Activated naive CD4-positive, alpha-beta T cell treated with anti-CD3 and anti-CD28 coated beads, Interleukin-2, amount 50 U/mL, for 16 hours (primary cell): Measurements from ENCODE around the gene PSTPIP1.

ENCODE experiments used
- DNase-seq: peaks from one replicate; pipeline ENCODE4 v3.0.0-alpha.2; 2020

Gene PSTPIP1

DNA sequence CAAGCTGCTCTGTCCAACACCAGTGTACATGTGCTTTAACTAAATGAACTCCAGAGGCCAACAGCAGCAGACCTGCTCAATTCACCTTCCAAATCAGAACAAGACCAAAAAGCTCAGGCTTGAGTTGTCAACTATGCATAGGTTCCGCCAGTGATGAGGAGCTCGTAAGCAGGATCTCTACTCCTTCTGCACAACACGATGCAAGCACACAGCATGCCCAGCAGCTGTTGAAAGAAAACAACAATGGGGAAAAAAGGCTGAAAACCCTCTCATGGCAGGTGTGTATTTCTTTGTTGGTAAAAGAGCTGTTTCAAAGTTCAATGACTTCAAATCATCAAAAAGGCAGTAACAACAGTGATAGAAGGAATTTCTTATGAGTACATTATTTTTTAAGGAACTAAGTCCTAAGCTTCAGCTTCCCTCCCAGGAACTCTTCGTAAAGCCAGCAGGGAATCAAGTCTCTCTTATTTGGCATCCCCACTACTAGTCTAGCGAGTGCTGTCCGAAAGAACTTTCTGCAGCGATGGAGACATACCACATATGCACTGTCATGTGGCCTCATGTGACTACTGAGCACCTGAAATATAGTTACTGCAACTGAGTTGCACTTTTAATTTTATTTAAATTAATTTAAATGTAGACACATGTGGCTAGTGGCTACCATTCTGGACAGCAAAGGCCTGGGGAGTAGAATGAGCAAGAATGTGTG is 51.9 kb downstream of the PSTPIP1 start:
- no peak for DNase-seq

DNA sequence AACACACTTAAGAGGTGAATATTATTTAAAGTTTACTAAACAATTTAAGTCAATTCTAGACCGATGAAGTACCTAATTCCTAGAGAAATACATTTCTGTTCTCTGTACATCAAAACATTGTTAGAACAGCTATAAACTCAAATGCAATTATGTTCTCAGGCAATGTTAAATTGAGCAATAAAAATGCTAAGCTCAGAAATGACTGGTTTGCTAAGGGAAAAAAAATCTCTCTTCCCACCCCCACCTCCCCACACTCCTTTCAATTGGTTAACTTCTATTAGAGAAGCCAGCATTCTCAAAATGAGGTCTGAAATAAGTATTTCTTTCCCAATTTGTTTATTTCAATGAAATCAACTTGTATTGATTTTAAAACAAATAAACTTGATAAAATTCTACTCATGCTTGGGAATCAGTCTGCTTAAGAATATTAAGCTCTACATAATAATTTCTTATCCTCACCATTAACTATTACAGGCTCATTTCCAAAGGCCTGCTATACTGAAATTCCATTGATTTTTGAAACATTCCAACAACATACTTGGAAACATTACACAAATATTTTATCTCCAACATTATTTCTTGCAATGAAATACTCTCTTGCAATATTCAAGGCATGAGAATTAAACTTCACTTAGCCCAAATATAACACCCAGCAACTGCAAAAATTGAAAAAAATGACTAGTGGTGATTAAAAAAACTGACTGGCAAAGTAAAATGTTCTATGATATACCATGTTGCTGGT is 53.4 kb downstream of the PSTPIP1 start:
- no peak for DNase-seq

DNA sequence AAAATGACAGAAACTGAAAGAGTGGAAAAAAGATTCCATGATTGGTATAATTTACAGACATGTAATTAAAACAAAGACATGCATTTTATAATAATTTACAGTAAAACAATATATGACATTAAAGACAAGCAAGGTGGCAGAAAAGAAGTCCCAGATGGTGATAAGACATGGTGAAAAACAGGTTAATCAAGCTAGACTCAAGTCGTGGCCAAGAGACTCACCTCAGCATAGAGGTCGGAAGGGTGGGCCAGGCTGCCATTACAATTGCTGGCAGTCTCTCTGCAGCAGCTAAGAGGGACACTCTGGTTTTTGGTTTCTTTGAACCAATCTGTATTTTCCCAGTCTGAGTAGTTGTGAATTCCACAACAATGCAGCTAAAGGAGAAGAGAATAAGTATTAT is 57.6 kb downstream of the PSTPIP1 start:
- no peak for DNase-seq

DNA sequence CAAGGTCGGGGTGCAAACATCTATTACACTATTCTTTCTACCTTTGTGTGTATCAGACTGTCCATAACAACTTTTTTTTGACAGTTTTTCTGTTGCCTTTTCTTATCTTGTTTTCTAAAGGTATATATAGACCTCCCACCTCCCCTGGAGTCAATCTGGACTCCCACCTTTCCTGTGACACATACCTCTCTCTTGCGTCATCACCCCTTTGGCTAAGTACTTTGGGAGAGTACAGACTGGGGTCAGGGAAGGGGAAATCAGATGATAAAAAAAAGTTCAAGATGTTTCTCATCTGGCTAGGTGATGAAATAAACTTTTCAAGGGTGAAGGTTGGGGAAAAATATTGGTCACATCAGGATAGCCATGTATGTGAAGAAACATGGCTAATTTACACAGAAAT is 58.8 kb downstream of the PSTPIP1 start:
- no peak for DNase-seq

DNA sequence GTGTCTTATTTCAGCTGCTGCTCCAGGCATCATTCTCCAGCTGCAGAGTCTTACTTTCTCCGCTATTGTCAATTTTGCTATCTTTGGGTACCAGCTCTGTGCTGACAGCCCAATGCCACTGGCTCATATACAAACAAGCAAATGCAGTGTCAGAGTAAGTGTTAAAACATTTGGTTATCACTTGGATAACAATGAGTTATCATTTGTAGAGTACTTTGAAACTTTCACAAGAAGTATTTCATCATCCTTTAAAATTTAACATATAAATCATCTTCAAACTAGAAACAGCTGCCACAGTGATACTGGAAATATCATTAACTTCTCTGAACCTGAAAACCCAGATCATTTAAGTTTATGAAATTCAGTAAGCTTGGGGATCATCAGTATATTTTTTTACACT is 62.1 kb downstream of the PSTPIP1 start:
- DNase-seq, result no peak

DNA sequence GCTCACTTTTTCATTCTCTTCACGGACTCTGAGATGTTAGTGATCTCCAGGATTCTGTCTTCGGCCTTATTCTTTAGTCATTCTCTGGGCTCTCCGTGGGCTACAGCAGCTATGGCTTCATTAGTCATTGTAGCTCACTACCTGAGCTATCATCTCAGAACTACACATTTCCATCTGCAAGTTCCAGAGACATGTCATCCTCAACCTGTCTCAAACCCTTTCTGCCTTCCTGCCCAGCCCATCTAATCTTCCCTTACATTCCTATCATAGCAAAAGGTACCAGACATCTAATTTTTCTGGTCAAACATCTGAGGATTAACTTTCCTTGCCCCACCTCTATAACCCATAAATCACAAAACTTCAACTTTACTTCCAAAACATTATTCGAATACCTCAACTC is 62.8 kb downstream of the PSTPIP1 start:
- no peak for DNase-seq

DNA sequence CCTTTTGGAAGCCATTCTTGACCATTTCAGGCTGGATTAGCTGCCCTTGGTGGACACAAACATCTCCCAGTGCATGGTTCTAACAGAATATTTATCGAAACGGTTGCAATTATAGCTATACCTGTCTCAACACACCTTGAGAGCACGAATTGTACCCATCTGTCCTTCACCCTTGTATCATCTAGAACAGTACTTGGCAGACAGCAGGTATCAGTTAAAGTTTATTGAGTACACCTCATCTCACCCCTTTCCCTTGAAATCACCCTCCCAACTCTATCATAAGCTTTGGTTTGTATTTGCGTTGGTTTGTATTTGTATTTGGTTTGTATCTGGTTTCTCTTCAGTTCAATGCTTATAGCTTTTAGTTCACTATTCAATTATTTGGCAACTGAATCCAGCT is 63.5 kb downstream of the PSTPIP1 start:
- DNase-seq, result no peak

DNA sequence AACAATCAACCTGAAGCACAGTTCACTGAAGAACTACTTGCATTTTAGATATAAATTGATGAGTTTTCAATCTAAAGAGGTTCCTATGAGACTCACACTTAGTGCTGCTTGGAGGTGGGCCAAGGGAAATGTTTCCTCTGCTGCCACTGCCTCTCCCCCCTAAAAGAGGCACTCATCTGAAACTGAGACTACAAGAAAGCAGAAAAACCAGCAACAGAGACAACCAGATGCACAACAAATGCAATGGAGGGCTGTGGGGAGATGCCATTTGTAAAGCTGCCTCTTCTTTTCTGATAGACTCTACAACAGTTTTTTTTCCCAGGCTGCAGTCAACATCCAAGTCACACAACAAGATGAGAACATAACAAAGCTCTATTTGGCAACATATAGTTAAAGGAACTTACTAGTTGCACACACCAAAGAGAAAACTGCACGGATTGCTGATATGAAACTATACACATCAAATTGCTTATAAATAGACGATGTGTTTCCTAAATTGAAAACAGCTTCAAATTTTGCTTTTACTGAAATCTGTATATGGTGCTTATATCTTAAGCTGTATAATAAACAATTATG is 64.9 kb downstream of the PSTPIP1 start:
- DNase-seq, result no peak

DNA sequence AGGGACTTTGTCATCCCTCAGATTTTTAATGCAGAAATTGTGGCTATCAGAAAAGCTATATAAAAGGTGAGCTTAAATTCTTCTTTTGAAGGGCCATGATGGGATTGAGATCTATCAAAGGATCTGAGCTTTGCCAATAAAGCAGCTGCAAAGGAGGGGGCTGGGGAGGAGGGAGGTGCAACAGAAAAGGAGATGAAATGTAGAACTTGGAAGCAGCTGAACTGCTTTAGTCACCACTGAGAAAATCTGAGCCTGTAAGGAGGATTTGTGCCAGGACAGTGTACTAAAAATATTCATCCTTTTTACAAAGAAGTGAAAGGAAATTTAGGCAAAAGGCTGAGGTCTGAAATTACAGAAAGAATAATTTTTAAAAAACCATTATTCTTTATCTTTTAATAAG is 65.6 kb downstream of the PSTPIP1 start:
- no peak for DNase-seq

DNA sequence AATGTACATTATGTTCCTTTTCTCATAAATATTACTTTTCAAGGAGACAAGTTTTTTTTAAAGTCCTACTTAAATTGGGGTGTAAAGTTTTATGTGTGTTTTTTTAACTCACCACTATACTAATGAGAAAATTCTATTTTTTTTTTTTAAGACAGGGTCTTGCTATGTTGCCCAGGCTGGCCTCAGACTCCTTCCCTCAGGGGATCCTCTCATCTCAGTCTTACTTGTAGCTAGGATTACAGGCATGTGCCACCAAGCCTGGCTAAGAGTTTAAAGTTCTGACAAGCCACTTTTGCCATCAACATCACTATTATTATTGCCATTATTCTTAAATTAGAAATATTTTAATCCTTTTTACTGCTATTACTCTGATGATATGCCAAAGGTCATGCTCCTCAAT is 68.3 kb downstream of the PSTPIP1 start:
- DNase-seq, result no peak

DNA sequence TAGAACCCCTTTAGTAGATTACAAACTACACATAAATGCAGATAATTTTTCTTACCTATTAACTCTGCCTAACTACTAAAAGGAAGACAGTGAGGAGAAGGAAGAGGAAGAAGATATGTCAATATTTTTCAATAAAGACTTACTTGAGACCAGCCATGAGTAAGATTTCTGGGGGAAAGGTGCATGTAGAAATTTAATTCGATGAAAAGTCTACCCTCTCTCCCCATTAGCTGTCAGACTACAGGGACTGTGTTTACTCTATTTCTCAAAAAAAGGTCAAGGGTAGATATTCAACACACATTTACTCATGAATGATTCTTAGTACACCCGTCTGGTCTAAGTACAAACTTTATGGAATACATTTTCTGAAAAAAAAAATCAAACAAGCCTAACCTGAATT is 69.1 kb downstream of the PSTPIP1 start:
- no peak for DNase-seq

DNA sequence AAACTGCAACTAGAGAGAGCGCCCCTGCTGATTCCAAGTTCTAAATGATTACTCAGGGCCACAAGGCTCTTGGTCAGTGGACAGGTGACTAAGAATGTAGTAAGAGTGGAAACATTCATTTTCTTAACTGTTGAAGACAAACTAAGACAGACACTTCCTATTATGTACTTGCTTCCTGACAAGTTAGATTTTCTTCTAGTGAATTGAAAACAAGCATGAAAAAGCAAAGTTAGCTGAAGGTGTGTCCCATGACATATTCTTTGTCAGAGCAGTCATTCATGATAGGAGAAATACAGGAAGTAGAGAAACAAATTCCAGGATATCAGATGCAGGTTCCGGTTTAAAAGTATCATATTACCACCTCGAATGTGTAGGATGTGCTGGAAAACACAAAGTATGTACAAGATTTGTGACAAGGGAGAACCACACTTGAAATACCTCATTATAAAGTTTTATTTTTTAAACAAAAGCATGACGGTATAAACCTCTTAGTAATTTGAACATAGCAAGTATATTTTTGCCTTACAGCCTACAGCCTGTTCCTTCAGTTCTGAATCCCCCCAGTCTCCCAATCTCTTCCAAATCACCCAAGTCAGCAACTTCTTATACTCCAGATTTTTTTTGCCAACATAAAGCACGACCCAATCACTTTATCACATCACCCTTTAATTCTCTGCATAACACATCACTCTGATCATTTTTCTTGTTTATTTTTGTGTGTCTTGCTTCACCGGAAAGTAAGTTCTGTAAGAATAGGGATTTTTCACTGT is 69.8 kb downstream of the PSTPIP1 start:
- no peak for DNase-seq

DNA sequence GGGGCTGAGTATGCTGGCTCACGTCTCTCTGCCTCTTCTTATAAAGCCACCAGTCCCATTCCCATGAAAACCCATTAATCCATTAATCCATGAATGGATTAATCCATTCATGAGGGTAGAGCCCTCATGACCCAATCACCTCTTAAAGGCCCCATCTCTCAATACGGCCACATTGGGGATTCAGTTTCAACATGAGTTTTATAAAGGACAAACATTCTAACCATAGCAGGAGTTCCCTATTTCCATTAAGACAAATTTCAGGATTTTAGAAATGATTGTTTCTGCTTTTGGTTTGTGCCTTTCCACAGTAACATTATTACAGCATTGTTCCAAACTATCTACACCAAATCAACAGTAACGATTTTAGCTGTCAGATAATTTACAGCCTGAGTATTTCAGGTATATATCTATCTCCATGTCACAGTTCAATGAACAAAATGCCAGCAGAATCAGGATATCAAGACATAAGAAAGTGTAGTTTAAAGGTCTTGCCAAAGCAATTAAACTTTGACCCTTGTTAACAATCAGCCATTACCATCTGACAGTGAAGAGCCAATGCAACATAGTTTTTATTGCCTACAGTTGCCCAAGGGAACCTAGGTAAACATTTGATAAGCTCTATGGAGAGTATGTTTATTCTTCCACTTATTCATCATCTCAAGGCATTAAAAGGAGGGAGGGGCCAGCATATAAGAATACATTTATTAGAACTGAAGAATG is 72.2 kb downstream of the PSTPIP1 start:
- no peak for DNase-seq

DNA sequence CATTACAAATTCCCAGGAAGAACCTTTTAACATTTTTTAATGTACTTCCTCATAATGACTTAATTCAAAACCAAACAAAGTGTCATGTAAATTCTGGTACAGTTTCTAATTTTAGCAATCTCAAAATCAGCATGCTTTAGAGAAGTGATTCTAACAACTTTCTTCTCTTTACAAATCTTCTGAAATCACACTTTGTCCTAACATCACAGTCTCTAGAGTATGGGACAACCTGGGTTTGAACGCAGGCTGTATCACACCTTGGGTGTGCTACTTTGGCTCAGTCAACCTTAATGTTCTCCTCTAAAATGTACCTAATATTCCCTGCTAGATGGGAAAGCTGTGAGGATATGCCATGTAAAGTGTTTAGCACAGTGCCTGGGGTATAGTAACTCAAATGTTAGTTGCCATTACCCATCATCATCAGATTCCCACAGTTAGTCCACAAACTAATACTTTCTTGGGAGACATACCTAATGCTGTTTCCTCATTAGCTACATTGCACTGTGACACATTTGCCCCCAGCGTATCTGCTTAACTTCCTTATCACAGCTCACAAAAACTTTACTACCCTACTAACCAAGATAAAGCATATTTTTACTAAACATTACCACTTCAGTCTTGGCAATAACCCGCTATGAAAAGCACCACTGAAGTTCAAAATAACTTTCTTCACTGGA is 72.9 kb downstream of the PSTPIP1 start:
- no peak for DNase-seq

DNA sequence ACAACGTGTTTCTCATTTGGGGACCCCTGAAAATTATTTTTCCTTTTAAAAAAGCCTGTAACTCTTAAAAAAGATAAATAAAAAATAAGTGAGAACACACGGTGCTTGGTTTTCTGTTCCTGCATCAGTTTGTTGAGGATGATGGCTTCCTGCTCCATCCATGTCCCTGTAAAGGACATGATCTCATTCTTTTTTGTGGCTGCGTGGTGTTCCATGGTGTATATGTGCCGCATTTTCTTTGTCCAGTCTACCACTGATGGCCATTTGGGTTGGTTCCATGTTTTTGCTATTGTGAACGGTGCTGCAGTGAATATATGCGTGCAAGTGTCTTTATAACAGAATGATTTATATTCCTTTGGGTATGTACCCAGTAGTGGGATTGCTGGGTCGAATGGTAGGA is 73.7 kb downstream of the PSTPIP1 start:
- no peak for DNase-seq

DNA sequence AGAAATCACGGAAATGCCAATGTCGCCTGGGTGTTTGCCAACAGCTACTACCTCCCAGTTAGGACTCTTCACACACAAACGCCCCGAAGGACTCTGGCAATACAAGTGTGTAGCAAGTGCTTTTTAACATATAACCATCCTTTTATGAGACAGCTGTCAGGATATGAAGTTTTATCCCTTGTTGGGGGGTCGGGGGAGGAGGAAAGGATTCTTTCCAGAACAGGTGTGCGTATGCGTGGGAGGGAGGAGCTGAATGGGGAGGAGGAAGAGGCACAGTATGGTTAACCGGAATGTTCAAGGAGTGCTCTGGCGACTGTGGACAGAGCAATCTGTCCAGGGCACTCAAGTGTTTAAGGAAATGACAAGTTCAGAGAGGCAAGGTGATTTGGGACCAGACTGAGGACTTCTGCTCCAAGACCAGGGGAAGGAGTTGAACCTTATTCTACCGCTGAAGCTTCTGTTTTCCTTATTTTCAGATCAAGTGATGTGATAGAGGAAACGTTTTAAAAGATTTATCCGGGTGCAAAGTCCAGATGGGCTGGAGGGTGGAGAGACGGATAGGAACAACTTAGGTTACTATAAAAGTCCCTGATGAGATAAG is 74.7 kb downstream of the PSTPIP1 start:
- DNase-seq, result no peak

DNA sequence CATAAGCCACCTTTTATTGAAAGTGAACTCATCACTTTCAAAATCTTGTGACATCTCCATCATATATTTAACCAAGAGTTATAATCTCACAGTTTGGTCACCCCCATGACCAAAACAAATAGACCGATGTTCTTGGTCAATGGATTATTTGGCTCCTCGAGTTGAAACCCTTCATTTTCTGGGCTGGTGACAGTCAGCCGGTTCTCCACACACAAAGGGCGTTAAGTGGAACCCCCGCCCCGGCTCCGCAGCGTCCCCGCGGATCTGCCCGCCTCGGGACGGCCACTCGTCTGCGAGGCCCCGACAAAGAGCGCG is 75.2 kb downstream of the PSTPIP1 start:
- no peak for DNase-seq

DNA sequence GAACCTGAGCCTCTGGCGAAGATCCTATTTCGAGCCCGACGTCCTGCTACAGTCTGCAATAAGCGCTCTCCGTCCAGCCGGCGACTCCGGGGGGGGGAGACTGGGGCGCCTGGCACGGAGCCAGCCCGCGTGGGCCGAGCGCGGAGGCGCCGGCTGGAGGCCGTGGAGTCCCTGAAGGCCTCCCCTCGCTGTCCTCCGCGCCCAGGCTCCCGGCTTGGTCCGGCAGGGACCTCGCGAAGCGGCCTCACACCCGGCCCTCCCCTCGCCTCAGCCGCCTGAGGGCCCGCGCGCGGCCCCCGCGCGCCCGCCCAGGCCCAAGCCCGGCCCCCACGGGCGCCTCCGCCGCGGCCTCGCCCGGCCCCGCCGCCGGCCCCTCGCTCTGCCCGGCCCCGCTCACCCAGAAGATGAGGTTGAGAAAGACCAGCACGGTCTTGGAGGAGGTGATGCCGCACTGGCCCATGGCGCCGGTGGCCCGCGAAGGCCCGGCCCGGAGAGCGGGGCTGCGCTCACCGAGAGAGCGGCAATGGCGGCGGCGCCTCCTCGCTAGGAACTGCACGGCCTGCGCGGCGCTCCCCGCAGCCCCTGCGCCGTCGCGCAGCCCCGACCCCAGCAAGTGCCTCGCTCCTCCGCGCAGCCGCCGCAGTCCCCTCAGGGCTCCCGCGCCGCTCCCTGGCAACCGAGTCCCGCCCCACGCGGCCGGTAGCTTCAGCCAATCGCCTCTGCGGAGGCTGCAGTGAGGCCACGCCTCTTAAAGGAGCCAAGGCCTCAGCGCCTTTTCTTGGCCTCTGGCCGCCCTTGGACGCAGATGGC is 75.8 kb downstream of the PSTPIP1 start, which contains the start of gene TSPAN3:
TSS of gene TSPAN3 (minus strand) at position 615 of the 810 bp plus-strand sequence. CDS start at position 460, 155 bp downstream.
- peak; percentile 96 for DNase-seq

DNA sequence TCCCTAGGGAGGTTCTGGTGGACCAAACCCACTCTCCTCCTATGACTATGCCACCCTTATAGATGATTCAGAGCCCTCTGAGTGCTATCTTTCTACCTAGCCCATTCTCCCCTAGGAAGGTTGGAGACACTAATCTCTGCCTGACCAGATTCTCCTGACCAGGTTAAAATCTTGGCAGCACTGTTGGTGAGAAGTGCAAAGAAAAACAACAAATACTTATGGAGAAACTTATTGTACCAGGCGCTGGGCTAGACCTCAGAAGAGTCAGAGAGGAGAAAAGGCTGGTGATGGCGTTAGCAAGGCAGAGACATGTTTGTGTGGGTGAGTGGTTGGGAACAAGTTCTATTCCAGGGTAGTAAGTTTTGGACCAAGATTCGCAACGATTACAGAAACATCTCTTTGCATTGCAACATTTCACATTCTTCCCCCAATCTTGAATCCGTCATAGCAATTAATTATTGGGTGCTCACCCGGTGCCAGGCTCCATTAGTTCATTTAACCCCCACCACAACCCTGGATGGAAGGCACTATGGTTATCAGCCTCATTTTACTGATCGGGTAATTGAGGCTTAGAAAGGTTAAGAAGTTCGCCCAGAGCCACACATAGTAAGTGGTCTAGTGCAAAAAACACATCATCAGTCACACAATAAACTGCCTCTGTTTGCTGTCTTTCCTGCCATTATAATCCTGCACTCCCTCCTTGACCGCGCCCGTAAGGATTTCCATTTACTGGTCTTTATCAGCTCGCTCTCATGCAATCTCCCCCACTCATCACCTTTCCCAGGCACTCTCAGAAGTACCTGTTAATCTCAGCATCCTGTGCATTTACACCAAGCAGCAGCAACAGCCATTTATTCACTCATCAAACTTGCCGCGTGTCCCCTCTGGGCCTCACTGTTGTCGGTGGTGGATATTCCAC is 76.6 kb downstream of the PSTPIP1 start:
- DNase-seq, result no peak

DNA sequence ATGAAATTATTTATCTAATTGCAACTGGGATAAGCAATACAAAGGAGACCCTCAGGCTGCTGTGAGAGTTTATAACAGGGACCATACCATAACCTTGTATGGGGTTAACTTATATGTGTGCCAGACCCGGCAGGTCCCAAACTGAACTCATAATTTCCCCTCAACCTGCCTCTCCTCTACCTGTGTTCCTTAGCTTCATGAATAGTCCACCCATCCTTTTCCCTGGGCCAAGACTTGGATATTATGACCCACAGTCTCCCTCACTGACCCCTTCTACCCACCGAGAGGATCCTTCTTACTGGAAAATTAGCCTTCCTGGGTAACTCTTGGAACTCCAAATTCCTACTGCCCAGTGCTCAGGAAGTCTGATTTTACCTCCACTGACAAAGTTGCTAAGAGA is 79.4 kb downstream of the PSTPIP1 start:
- no peak for DNase-seq
